Measurements from ENCODE around the gene GTF3C5.

- TF ChIP-seq CTCF (IDR thresholded peaks at IDR 0.05) (no peak), POLR2A (IDR thresholded peaks at IDR 0.05) (no peak)
Observed at GRCh38 chr9:133067006-133067405, 36.2 kb downstream of the GTF3C5 start.

All from ovary (tissue), 3 donors.